Activated CD4-positive, alpha-beta T cell treated with anti-CD3 and anti-CD28 coated beads, Interleukin-2, amount 10 ng/mL, durations not matched to agents 24 days and 14 days (primary cell): ENCODE data around the gene ZFP64. TPM values are rescaled to one million over a fixed set of nuclear protein-coding genes. Genes with fewer than 3 reads are reported as not detected.

Experiments used
- DNase-seq: peaks from one replicate; pipeline ENCODE4 v3.0.0; 2022
- H3K27ac Mint-ChIP-seq: one replicate; pipeline ENCODE4 v1.8.0; 2022; ENCODE audit warnings: mild to moderate bottlenecking, mixed read lengths
- H3K27me3 Mint-ChIP-seq: one replicate; pipeline ENCODE4 v1.8.0; 2022; ENCODE audit warnings: mixed read lengths
- H3K36me3 Mint-ChIP-seq: one replicate; pipeline ENCODE4 v1.8.0; 2022; ENCODE audit warnings: low read depth, mild to moderate bottlenecking, mixed read lengths
- H3K4me1 Mint-ChIP-seq: one replicate; pipeline ENCODE4 v1.8.0; 2021; ENCODE audit warnings: mixed read lengths
- H3K4me3 Mint-ChIP-seq: one replicate; pipeline ENCODE4 v1.8.0; 2022; ENCODE audit warnings: mild to moderate bottlenecking, moderate library complexity, mixed read lengths
- H3K9me3 Mint-ChIP-seq: one replicate; pipeline ENCODE4 v1.8.0; 2021; ENCODE audit warnings: mixed read lengths
- intact Hi-C: fragments of 100-400 bp; cut with micrococcal nuclease; formaldehyde crosslinking; loops from one replicate; pipeline ENCODE4 v1.15.1; 2023
- total RNA-seq: library from RNA; stranded (reverse); gene quantifications from 2 replicates; pipeline ENCODE4 v1.2.3, GENCODE V29; 2022

The ZFP64 gene
- total RNA-seq, 1 donor from 2014 or later, result 12.8 TPM

GRCh38 chr20:52131048-52131643, 60.4 kb downstream of the ZFP64 start:
- Mint-ChIP-seq H3K9me3 (no peaks in the 10 kb centered on the region), H3K4me1 (peaks cover 2% of the 10 kb centered on the region), H3K36me3 (no peaks in the 10 kb centered on the region), H3K27me3 (peaks cover 3% of the 10 kb centered on the region), H3K4me3 (no peak overlapping the region), H3K27ac (no peak overlapping the region)
- intact Hi-C loops, result no loop called here
- no peak for DNase-seq

GRCh38 chr20:52130406-52130805, 61.2 kb downstream of the ZFP64 start:
- no peaks in the 10 kb centered on the region for H3K36me3 Mint-ChIP-seq
- intact Hi-C loops, result no loop called here
- no peak for DNase-seq
- H3K4me3 Mint-ChIP-seq, result no peak overlapping the region
- no peaks in the 10 kb centered on the region for H3K9me3 Mint-ChIP-seq
- peaks cover 3% of the 10 kb centered on the region for H3K27me3 Mint-ChIP-seq
- no peak overlapping the region for H3K27ac Mint-ChIP-seq
- peaks cover 2% of the 10 kb centered on the region for H3K4me1 Mint-ChIP-seq

GRCh38 chr20:52129611-52130010, 62.0 kb downstream of the ZFP64 start:
- intact Hi-C loops, result loop anchor here (2.0 kb wide), 1 partner anchor 249 kb away; no protein-coding TSS in a partner anchor
- Mint-ChIP-seq H3K4me1 (peaks cover 2% of the 10 kb centered on the region), H3K4me3 (no peak overlapping the region), H3K27ac (peak overlapping the region; percentile 8), H3K27me3 (peaks cover 3% of the 10 kb centered on the region), H3K9me3 (no peaks in the 10 kb centered on the region), H3K36me3 (no peaks in the 10 kb centered on the region)
- DNase-seq, result no peak

GRCh38 chr20:52127309-52127708, 64.3 kb downstream of the ZFP64 start:
- DNase-seq, result no peak
- Mint-ChIP-seq H3K27me3 (peaks cover 2% of the 10 kb centered on the region), H3K36me3 (no peaks in the 10 kb centered on the region), H3K27ac (no peak overlapping the region), H3K9me3 (no peaks in the 10 kb centered on the region), H3K4me1 (peaks cover 2% of the 10 kb centered on the region), H3K4me3 (no peak overlapping the region)
- intact Hi-C loops, result no loop called here

GRCh38 chr20:52124821-52125220, 66.8 kb downstream of the ZFP64 start:
- Mint-ChIP-seq H3K27me3 (no peaks in the 10 kb centered on the region), H3K36me3 (no peaks in the 10 kb centered on the region), H3K27ac (no peak overlapping the region), H3K9me3 (no peaks in the 10 kb centered on the region), H3K4me3 (no peak overlapping the region), H3K4me1 (peaks cover 2% of the 10 kb centered on the region)
- no peak for DNase-seq
- intact Hi-C loops, result no loop called here

- H3K27me3 Mint-ChIP-seq, result no peaks in the 10 kb centered on the region
- intact Hi-C loops, result no loop called here
Observed at GRCh38 chr20:52118696-52119095, 72.9 kb downstream of the ZFP64 start.

GRCh38 chr20:52118016-52118623, 73.5 kb downstream of the ZFP64 start:
- no peak overlapping the region for H3K27ac Mint-ChIP-seq
- no peaks in the 10 kb centered on the region for H3K36me3 Mint-ChIP-seq
- H3K9me3 Mint-ChIP-seq, result no peaks in the 10 kb centered on the region
- H3K27me3 Mint-ChIP-seq, result no peaks in the 10 kb centered on the region
- DNase-seq, result no peak
- no peak overlapping the region for H3K4me3 Mint-ChIP-seq
- no peaks in the 10 kb centered on the region for H3K4me1 Mint-ChIP-seq
- intact Hi-C loops, result no loop called here

More at GRCh38 chr20:52118696-52119095, 72.9 kb downstream of the ZFP64 start:
- Mint-ChIP-seq H3K27ac (no peak overlapping the region), H3K4me3 (no peak overlapping the region), H3K36me3 (no peaks in the 10 kb centered on the region), H3K4me1 (no peaks in the 10 kb centered on the region), H3K9me3 (no peaks in the 10 kb centered on the region)
- no peak for DNase-seq

- no peak overlapping the region for H3K4me3 Mint-ChIP-seq
- intact Hi-C loops, result no loop called here
- H3K9me3 Mint-ChIP-seq, result no peaks in the 10 kb centered on the region
- H3K27ac Mint-ChIP-seq, result no peak overlapping the region
- DNase-seq, result no peak
- H3K4me1 Mint-ChIP-seq, result no peaks in the 10 kb centered on the region
- no peaks in the 10 kb centered on the region for H3K36me3 Mint-ChIP-seq
- peaks cover 16% of the 10 kb centered on the region for H3K27me3 Mint-ChIP-seq
Observed at GRCh38 chr20:52110456-52110855, 81.1 kb downstream of the ZFP64 start.

GRCh38 chr20:52105442-52106422, 85.8 kb downstream of the ZFP64 start:
- peak overlapping the region; percentile 55 for H3K4me3 Mint-ChIP-seq
- H3K4me1 Mint-ChIP-seq, result peaks cover 13% of the 10 kb centered on the region
- intact Hi-C loops, result no loop called here
- DNase-seq, result no peak
- no peaks in the 10 kb centered on the region for H3K9me3 Mint-ChIP-seq
- peaks cover 46% of the 10 kb centered on the region for H3K27me3 Mint-ChIP-seq
- no peak overlapping the region for H3K27ac Mint-ChIP-seq
- no peaks in the 10 kb centered on the region for H3K36me3 Mint-ChIP-seq

- Mint-ChIP-seq H3K4me3 (peak overlapping the region; percentile 72), H3K4me1 (peaks cover 13% of the 10 kb centered on the region), H3K27me3 (peaks cover 46% of the 10 kb centered on the region), H3K9me3 (no peaks in the 10 kb centered on the region), H3K27ac (no peak overlapping the region), H3K36me3 (no peaks in the 10 kb centered on the region)
- intact Hi-C loops, result no loop called here
- no peak for DNase-seq
Observed at GRCh38 chr20:52104546-52105441, 86.8 kb downstream of the ZFP64 start.

- no peak for DNase-seq
- H3K4me1 Mint-ChIP-seq, result peaks cover 13% of the 10 kb centered on the region
- H3K27me3 Mint-ChIP-seq, result peaks cover 46% of the 10 kb centered on the region
- no peaks in the 10 kb centered on the region for H3K36me3 Mint-ChIP-seq
- H3K4me3 Mint-ChIP-seq, result peak overlapping the region; percentile 72
- no peak overlapping the region for H3K27ac Mint-ChIP-seq
- intact Hi-C loops, result no loop called here
- H3K9me3 Mint-ChIP-seq, result no peaks in the 10 kb centered on the region
Observed at GRCh38 chr20:52103913-52104545, 87.5 kb downstream of the ZFP64 start.

GRCh38 chr20:52103335-52103912, 88.2 kb downstream of the ZFP64 start:
- Mint-ChIP-seq H3K4me3 (peak overlapping the region; percentile 72), H3K27me3 (peaks cover 46% of the 10 kb centered on the region), H3K36me3 (no peaks in the 10 kb centered on the region), H3K27ac (no peak overlapping the region), H3K9me3 (no peaks in the 10 kb centered on the region), H3K4me1 (peaks cover 13% of the 10 kb centered on the region)
- intact Hi-C loops, result no loop called here
- DNase-seq, result peak; percentile 59

- no peak overlapping the region for H3K27ac Mint-ChIP-seq
- intact Hi-C loops, result no loop called here
- no peaks in the 10 kb centered on the region for H3K9me3 Mint-ChIP-seq
- H3K27me3 Mint-ChIP-seq, result peaks cover 44% of the 10 kb centered on the region
- no peaks in the 10 kb centered on the region for H3K36me3 Mint-ChIP-seq
- no peak for DNase-seq
- H3K4me1 Mint-ChIP-seq, result peaks cover 13% of the 10 kb centered on the region
- H3K4me3 Mint-ChIP-seq, result no peak overlapping the region
Observed at GRCh38 chr20:52102559-52102958, 89.0 kb downstream of the ZFP64 start.
